ENCODE measurements around the gene SYNDIG1. TPM values are rescaled to one million over a fixed set of nuclear protein-coding genes. Genes with fewer than 3 reads are reported as not detected.

The SYNDIG1 gene
- total and polyA plus RNA-seq, 4 donors = 0.20 to 5.0 (median 0.63) TPM

DNA sequence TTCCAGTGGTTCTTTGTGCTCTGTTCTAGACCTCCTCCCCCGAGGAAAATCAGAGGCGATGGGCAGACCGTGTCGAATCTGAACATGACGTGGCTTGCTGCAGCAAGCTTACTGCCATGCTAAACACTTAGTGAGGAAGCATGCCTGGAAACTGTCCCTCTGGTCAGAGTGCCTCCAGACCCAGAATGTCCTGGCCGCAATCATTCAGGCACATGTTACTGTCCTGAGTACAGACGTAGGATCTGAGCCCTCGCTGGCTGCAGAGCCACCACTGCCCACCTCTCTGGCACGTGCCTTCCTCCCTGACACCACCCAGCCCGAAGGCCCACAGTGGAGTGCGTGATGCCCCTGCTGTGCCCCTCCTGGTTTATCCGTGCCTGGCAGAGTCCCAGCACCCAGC, 163.6 kb downstream of the SYNDIG1 start:
- no peak overlapping the region for H3K4me3 ChIP-seq
- H3K36me3 ChIP-seq (ENCODE audit: control insufficient read depth in 4 of 4, insufficient read depth in 4 of 4, low read length in 4 of 4) = no peaks in the 10 kb centered on the region
- H3K9ac ChIP-seq (ENCODE audit: insufficient read depth in 1 of 2, low read length in 2 of 2) = no peak overlapping the region
- no peaks in the 10 kb centered on the region for H3K9me3 ChIP-seq (ENCODE audit: control insufficient read depth in 4 of 4, insufficient read depth in 3 of 4, low read length in 3 of 4)
- ATAC-seq (ENCODE audit: insufficient read depth, low FRiP score) = peak; percentile 34
- no peaks in the 10 kb centered on the region for H3K27me3 ChIP-seq (ENCODE audit: control insufficient read depth in 3 of 3, insufficient read depth in 3 of 3, low read length in 2 of 3)
- WGBS, 2 donors = 89 to 90% methylated on average over 12 of the region's 12 CpGs
- TF ChIP-seq, protein P1, sequence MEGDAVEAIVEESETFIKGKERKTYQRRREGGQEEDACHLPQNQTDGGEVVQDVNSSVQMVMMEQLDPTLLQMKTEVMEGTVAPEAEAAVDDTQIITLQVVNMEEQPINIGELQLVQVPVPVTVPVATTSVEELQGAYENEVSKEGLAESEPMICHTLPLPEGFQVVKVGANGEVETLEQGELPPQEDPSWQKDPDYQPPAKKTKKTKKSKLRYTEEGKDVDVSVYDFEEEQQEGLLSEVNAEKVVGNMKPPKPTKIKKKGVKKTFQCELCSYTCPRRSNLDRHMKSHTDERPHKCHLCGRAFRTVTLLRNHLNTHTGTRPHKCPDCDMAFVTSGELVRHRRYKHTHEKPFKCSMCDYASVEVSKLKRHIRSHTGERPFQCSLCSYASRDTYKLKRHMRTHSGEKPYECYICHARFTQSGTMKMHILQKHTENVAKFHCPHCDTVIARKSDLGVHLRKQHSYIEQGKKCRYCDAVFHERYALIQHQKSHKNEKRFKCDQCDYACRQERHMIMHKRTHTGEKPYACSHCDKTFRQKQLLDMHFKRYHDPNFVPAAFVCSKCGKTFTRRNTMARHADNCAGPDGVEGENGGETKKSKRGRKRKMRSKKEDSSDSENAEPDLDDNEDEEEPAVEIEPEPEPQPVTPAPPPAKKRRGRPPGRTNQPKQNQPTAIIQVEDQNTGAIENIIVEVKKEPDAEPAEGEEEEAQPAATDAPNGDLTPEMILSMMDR (IDR thresholded peaks at IDR 0.05; ENCODE audit: control extremely low read depth, extremely low read depth) = no peak
- DNase-seq = no peak
- no peak overlapping the region for H3K27ac ChIP-seq (ENCODE audit: low read depth in 1 of 2, low read length in 1 of 2)
- peaks cover 0 to 10% (median 3%) of the 10 kb centered on the region in 5 donors for H3K4me1 ChIP-seq (ENCODE audit: control insufficient read depth in 5 of 5, insufficient read depth in 5 of 5, low read length in 5 of 5)

DNA sequence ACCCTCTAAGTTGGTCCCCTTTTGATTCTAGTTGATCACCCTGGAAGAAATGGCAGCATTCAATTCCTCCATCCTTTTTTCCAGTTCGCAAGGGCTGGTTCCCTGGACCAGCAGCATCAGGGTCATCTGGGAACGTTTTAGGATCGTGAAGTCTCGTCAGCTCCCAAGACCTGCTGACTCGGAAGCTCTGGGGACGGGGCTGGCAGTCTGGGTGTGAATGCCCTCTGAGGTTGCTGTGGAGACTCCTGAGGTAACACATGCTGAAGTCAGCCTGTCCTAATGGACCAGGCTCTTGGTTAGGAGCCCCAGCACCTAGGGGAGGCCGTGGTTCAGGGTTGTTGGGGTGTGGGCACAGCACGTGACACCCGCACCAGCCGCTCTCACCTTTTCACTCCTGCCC, 164.1 kb downstream of the SYNDIG1 start:
- DNase-seq = no peak
- Histone ChIP-seq H3K27me3 (ENCODE audit: control insufficient read depth in 3 of 3, insufficient read depth in 3 of 3, low read length in 2 of 3) (no peaks in the 10 kb centered on the region), H3K4me3 (no peak overlapping the region), H3K36me3 (ENCODE audit: control insufficient read depth in 4 of 4, insufficient read depth in 4 of 4, low read length in 4 of 4) (no peaks in the 10 kb centered on the region), H3K27ac (ENCODE audit: low read depth in 1 of 2, low read length in 1 of 2) (no peak overlapping the region), H3K4me1 (ENCODE audit: control insufficient read depth in 5 of 5, insufficient read depth in 5 of 5, low read length in 5 of 5) (peaks cover 0 to 10% (median 3%) of the 10 kb centered on the region in 5 donors), H3K9ac (ENCODE audit: insufficient read depth in 1 of 2, low read length in 2 of 2) (no peak overlapping the region), H3K9me3 (ENCODE audit: control insufficient read depth in 4 of 4, insufficient read depth in 3 of 4, low read length in 3 of 4) (no peaks in the 10 kb centered on the region)
- ATAC-seq (ENCODE audit: insufficient read depth, low FRiP score) = no peak
- TF ChIP-seq, protein P1 (IDR thresholded peaks at IDR 0.05; ENCODE audit: control extremely low read depth, extremely low read depth) = no peak
- WGBS, 2 donors = 85 to 88% methylated on average over 10 of the region's 10 CpGs

DNA sequence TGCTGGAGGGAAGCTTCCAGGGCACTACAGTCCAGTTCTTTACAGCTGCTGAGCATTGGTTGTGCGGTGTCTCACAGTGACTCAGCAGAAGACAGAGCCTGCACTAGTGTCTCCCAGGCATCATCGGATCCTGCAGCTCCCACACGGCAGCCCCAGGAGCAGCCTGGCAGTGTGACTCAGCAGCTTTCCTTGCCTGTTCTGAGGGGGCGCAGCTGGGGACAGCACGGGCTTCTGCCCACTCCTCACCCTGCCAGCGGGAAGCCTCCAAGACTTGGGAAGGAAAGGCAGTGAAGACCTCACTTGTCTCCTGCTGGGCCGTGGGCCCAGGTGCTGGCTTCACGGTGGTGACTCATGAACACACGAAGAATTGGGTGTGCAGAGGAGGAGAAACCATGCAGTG, 165.4 kb downstream of the SYNDIG1 start:
- Histone ChIP-seq H3K27me3 (ENCODE audit: control insufficient read depth in 3 of 3, insufficient read depth in 3 of 3, low read length in 2 of 3) (no peaks in the 10 kb centered on the region), H3K9me3 (ENCODE audit: control insufficient read depth in 4 of 4, insufficient read depth in 3 of 4, low read length in 3 of 4) (no peaks in the 10 kb centered on the region), H3K9ac (ENCODE audit: insufficient read depth in 1 of 2, low read length in 2 of 2) (no peak overlapping the region), H3K36me3 (ENCODE audit: control insufficient read depth in 4 of 4, insufficient read depth in 4 of 4, low read length in 4 of 4) (no peaks in the 10 kb centered on the region), H3K4me1 (ENCODE audit: control insufficient read depth in 5 of 5, insufficient read depth in 5 of 5, low read length in 5 of 5) (peaks cover 0 to 3% (median 0%) of the 10 kb centered on the region in 5 donors), H3K27ac (ENCODE audit: low read depth in 1 of 2, low read length in 1 of 2) (no peak overlapping the region), H3K4me3 (no peak overlapping the region)
- TF ChIP-seq, protein P1 (IDR thresholded peaks at IDR 0.05; ENCODE audit: control extremely low read depth, extremely low read depth) = no peak
- no peak for DNase-seq
- 29 to 58% methylated on average over 9 of the region's 9 CpGs for WGBS, 2 donors
- no peak for ATAC-seq (ENCODE audit: insufficient read depth, low FRiP score)

DNA sequence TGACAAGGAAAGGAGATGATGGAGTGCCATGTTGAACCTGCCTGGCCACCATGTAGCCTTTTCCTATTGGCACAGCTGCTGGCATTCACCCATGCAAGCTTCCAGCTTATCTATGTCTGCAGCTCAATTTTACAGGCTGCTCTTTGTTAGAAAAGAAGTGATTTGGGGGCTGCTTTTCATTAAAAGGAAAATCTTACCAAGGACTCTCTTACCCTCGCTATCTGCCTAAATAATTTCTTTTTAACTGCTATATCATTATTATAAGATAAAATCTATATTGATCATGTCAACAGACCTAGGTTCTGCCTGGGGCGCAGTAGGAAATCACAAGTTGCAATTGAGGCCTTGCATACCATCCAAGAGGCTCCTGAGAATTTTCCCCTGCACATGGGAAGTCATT, 167.2 kb downstream of the SYNDIG1 start:
- no peaks in the 10 kb centered on the region for H3K27me3 ChIP-seq (ENCODE audit: control insufficient read depth in 3 of 3, insufficient read depth in 3 of 3, low read length in 2 of 3)
- ATAC-seq (ENCODE audit: insufficient read depth, low FRiP score) (no peak), DNase-seq (no peak)
- TF ChIP-seq, protein P1 (IDR thresholded peaks at IDR 0.05; ENCODE audit: control extremely low read depth, extremely low read depth) = no peak
- H3K4me3 ChIP-seq = no peak overlapping the region
- H3K9me3 ChIP-seq (ENCODE audit: control insufficient read depth in 4 of 4, insufficient read depth in 3 of 4, low read length in 3 of 4) = no peaks in the 10 kb centered on the region
- H3K9ac ChIP-seq (ENCODE audit: insufficient read depth in 1 of 2, low read length in 2 of 2) = no peak overlapping the region
- H3K27ac ChIP-seq (ENCODE audit: low read depth in 1 of 2, low read length in 1 of 2) = no peak overlapping the region
- H3K36me3 ChIP-seq (ENCODE audit: control insufficient read depth in 4 of 4, insufficient read depth in 4 of 4, low read length in 4 of 4) = no peaks in the 10 kb centered on the region
- peaks cover 0 to 3% (median 0%) of the 10 kb centered on the region in 5 donors for H3K4me1 ChIP-seq (ENCODE audit: control insufficient read depth in 5 of 5, insufficient read depth in 5 of 5, low read length in 5 of 5)
- WGBS, 2 donors = 86 to 95% methylated on average over 2 of the region's 2 CpGs

Data from lung (tissue), 12 donors.